ENCODE measurements around the gene SPO11.

- TF ChIP-seq, protein P1, sequence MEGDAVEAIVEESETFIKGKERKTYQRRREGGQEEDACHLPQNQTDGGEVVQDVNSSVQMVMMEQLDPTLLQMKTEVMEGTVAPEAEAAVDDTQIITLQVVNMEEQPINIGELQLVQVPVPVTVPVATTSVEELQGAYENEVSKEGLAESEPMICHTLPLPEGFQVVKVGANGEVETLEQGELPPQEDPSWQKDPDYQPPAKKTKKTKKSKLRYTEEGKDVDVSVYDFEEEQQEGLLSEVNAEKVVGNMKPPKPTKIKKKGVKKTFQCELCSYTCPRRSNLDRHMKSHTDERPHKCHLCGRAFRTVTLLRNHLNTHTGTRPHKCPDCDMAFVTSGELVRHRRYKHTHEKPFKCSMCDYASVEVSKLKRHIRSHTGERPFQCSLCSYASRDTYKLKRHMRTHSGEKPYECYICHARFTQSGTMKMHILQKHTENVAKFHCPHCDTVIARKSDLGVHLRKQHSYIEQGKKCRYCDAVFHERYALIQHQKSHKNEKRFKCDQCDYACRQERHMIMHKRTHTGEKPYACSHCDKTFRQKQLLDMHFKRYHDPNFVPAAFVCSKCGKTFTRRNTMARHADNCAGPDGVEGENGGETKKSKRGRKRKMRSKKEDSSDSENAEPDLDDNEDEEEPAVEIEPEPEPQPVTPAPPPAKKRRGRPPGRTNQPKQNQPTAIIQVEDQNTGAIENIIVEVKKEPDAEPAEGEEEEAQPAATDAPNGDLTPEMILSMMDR (IDR thresholded peaks at IDR 0.05): no peak
- TF ChIP-seq POLR2A (IDR thresholded peaks at IDR 0.05): no peak
Observed at GRCh38 chr20:57390604-57391438, 61.2 kb downstream of the SPO11 start, which contains the start of gene RBM38.

Data from lower leg skin (tissue), 3 donors.